Spinal cord (tissue), 10 donors: ENCODE measurements around the gene FAM76B. TPM values are rescaled to one million over a fixed set of nuclear protein-coding genes. Genes with fewer than 3 reads are reported as not detected.

Source experiments
- DNase-seq, 6 donors: peaks; one replicate each; pipeline versions ENCODE4 v3.0.0 to v3.0.0-alpha.2; 2013 to 2015; ENCODE audit warnings: low spot score in 6 of 6, low read depth in 4 of 6
- H3K27ac ChIP-seq: one replicate; pipeline ENCODE4 v1.5.1; 2013; ENCODE audit warnings: low read depth, low read length, control low read depth
- H3K27me3 ChIP-seq: one replicate; pipeline ENCODE4 v1.6.1; 2013; ENCODE audit warnings: low read length; ENCODE audit not compliant: control insufficient read depth, insufficient read depth
- H3K36me3 ChIP-seq: one replicate; pipeline ENCODE4 v1.6.1; 2013; ENCODE audit warnings: low read length; ENCODE audit not compliant: control insufficient read depth, insufficient read depth
- H3K4me1 ChIP-seq: one replicate; pipeline ENCODE4 v1.6.1; 2013; ENCODE audit warnings: low read length; ENCODE audit not compliant: control insufficient read depth, insufficient read depth
- H3K4me3 ChIP-seq: one replicate; pipeline ENCODE4 v1.5.1; 2013; ENCODE audit warnings: low read depth, low read length, control low read depth
- H3K9me3 ChIP-seq: one replicate; pipeline ENCODE4 v1.6.1; 2013; ENCODE audit warnings: low read length; ENCODE audit not compliant: control insufficient read depth, insufficient read depth
- whole genome bisulfite sequencing: methylation state at CpG from one replicate; pipeline ENCODE4 v1.1.5; 2013; ENCODE audit warnings: missing lambda C conversion rate; ENCODE audit not compliant: insufficient coverage; 5-methylcytosine and 5-hydroxymethylcytosine counted together
- polyA plus RNA-seq, 2 donors: library from polyadenylated mRNA; unstranded; fragments of 120-200 nt; gene quantifications; one replicate each; pipeline ENCODE4 v1.2.1, GENCODE V29; 2013; ENCODE audit not compliant: insufficient read length in 2 of 2
- total RNA-seq, 2 donors: library from RNA; depleted of rRNA in 1 of 2; stranded (reverse); fragments of 120-200 nt in 1 of 2; fragments of >200 nt in 1 of 2; gene quantifications; one replicate each; pipeline versions ENCODE4 v1.2.3 to v1.2.4, GENCODE V29; 2013 to 2014
- donor health status: healthy.

The FAM76B gene
- total and polyA plus RNA-seq, 4 donors, result 31.6 to 52.4 (median 39.6) TPM

DNA sequence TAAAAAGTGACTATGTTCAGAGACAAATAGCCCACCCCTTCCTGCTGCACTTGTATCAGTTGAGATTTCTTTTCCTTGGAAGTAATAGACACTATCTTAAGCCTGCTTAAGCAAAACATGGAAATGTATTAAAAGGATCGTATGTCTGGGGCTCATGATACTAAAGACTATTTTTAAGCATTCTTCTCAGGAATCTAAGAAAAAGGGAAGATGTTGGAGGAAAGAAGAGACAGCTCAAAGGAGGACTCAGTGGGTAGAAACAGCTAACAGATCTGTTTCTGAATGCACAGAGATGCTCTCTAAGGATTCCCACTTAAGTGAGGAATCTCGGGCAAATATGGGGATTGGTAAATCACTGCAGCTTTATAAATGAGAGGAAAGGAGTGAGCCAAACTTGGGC lies 62.5 kb downstream of the FAM76B start:
- WGBS, result 67% methylated on average over 1 of the region's 2 CpGs

GRCh38 chr11:95725196-95725595 lies 64.4 kb downstream of the FAM76B start:
- H3K9me3 ChIP-seq, result no peaks in the 10 kb centered on the region
- no peaks in the 10 kb centered on the region for H3K36me3 ChIP-seq
- no peak overlapping the region for H3K4me3 ChIP-seq
- no peak overlapping the region for H3K27ac ChIP-seq
- peak in 1 of 6 donors; percentile 46 for DNase-seq
- WGBS, result no CpG with 5 or more reads among the region's 1 CpG
- no peaks in the 10 kb centered on the region for H3K27me3 ChIP-seq
- no peaks in the 10 kb centered on the region for H3K4me1 ChIP-seq

More for the DNA sequence above, 62.5 kb downstream of the FAM76B start:
- DNase-seq, result peak in 1 of 6 donors; percentile 32
- Histone ChIP-seq H3K27ac (no peak overlapping the region), H3K4me3 (no peak overlapping the region), H3K9me3 (no peaks in the 10 kb centered on the region), H3K27me3 (no peaks in the 10 kb centered on the region), H3K36me3 (no peaks in the 10 kb centered on the region), H3K4me1 (no peaks in the 10 kb centered on the region)

DNA sequence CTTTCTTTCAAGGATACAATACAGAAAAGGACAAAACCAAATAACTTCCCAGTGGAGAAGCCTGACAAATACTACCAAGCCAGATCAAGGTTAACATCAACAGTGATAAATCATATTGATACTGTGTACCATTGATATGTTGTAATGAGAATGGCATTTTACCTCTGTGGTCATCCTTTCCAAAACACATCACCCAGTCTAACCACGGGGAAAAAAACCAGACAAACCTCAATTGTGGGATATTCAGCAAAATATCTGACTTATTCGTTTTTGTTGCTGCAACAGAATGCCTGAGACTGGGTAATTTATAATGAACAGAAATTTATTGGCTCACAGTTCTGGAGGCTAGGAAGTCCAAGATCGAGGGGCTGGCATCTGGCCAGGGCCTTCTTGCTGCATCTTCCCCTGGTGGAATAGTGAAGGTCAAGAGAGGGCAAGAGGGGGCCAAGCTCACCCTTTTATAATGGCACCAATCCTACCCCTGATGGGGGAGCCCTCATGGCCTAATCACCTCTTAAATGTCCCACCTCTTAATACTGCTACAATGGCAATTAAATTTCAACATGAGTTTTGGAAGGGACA lies 66.1 kb downstream of the FAM76B start:
- 100% methylated on average over 1 of the region's 3 CpGs for WGBS
- Histone ChIP-seq H3K9me3 (no peaks in the 10 kb centered on the region), H3K36me3 (no peaks in the 10 kb centered on the region), H3K4me3 (no peak overlapping the region), H3K27ac (no peak overlapping the region), H3K27me3 (no peaks in the 10 kb centered on the region), H3K4me1 (no peaks in the 10 kb centered on the region)
- no peak for DNase-seq

- Histone ChIP-seq H3K27me3 (no peaks in the 10 kb centered on the region), H3K36me3 (no peaks in the 10 kb centered on the region), H3K9me3 (no peaks in the 10 kb centered on the region), H3K4me3 (no peak overlapping the region), H3K27ac (no peak overlapping the region), H3K4me1 (no peaks in the 10 kb centered on the region)
- DNase-seq, result no peak
- no CpG with 5 or more reads among the region's 3 CpGs for WGBS
These were observed 69.4 kb downstream of the FAM76B start for GRCh38 chr11:95720195-95720594.

Other genes with a start within 250 kb of the FAM76B start
- 10 to 100 TPM; 69.5 to 72.3 TPM for gene CEP57, start 716 bp upstream of the FAM76B start, total RNA-seq
- 10 to 100 TPM; 61.3 to 63.3 TPM for gene CEP57, start 716 bp upstream of the FAM76B start, polyA plus RNA-seq
- gene MTMR2, start 134.3 kb upstream of the FAM76B start, total RNA-seq, result 10 to 100 TPM; 33.5 to 54.3 TPM
- gene MTMR2, start 134.3 kb upstream of the FAM76B start, polyA plus RNA-seq, result 10 to 100 TPM; 36.3 to 46.2 TPM